Omental fat pad (tissue), 4 donors: Measurements from ENCODE around the gene PDZD2. TPM values are rescaled to one million over a fixed set of nuclear protein-coding genes. Genes with fewer than 3 reads are reported as not detected.

Experiments used
- ATAC-seq: fragments of 150-250 bp; one replicate; pipeline ENCODE4 v1.9.1; 2016; ENCODE audit warnings: mild to moderate bottlenecking, moderate library complexity; ENCODE audit not compliant: low FRiP score
- DNase-seq: peaks from one replicate; pipeline ENCODE4 v3.0.0-alpha.2; 2019; ENCODE audit warnings: low spot score
- CTCF ChIP-seq, 3 donors: fragments of 450-650 bp; IDR thresholded peaks; one replicate each; pipeline ENCODE4 v1.5.1; 2016 to 2017; ENCODE audit warnings: antibody characterized with exemption in 3 of 3, mild to moderate bottlenecking in 3 of 3, moderate library complexity in 2 of 3
- total RNA-seq, 4 donors: library from RNA; depleted of rRNA; stranded (reverse); fragments of >200 nt; gene quantifications; one replicate each; pipeline ENCODE4 v1.1.0, GENCODE V29; 2016

PDZD2 gene
- total RNA-seq, 4 donors from 2014 or later = 43.5 to 113 (median 55.7) TPM

GRCh38 chr5:31918739-31919138, 279.8 kb downstream of the PDZD2 start:
- TF ChIP-seq CTCF (IDR thresholded peaks at IDR 0.05) = no peak
- DNase-seq = no peak
- ATAC-seq = no peak

- DNase-seq = no peak
- ATAC-seq = no peak
- TF ChIP-seq CTCF (IDR thresholded peaks at IDR 0.05) = no peak
Measured at GRCh38 chr5:31921852-31922305, 282.9 kb downstream of the PDZD2 start.

- DNase-seq (no peak), ATAC-seq (no peak)
- no peak for TF ChIP-seq CTCF (IDR thresholded peaks at IDR 0.05)
Measured at GRCh38 chr5:31924005-31924404, 285.1 kb downstream of the PDZD2 start.

- TF ChIP-seq CTCF (IDR thresholded peaks at IDR 0.05) = no peak
- no peak for DNase-seq
- no peak for ATAC-seq
Measured at GRCh38 chr5:31931874-31932273, 292.9 kb downstream of the PDZD2 start.

- ATAC-seq = no peak
- DNase-seq = no peak
- no peak for TF ChIP-seq CTCF (IDR thresholded peaks at IDR 0.05)
Measured at GRCh38 chr5:31934156-31934555, 295.2 kb downstream of the PDZD2 start.

GRCh38 chr5:31935496-31936369, 296.8 kb downstream of the PDZD2 start:
- TF ChIP-seq CTCF (IDR thresholded peaks at IDR 0.05) = no peak
- DNase-seq (no peak), ATAC-seq (no peak)

GRCh38 chr5:31936683-31937082, 297.8 kb downstream of the PDZD2 start:
- no peak for TF ChIP-seq CTCF (IDR thresholded peaks at IDR 0.05)
- no peak for DNase-seq
- no peak for ATAC-seq
